Skin of body (tissue), 2 donors: ENCODE results near the gene SULT1A2. TPM values are rescaled to one million over a fixed set of nuclear protein-coding genes. Genes with fewer than 3 reads are reported as not detected.
"Not testable (repeated sequence)": the region's sequence is repeated elsewhere in the genome, so short reads cannot be mapped to it uniquely, and the experiment has no call there.

ENCODE experiments used
- DNase-seq: peaks from one replicate; lab custom pipeline; 2025; lab: John Stamatoyannopoulos, UW
- total RNA-seq: library from RNA; depleted of rRNA; stranded (reverse); fragments of >200 nt; gene quantifications from one replicate; pipeline ENCODE4 v1.2.3, GENCODE V29; 2014

Gene SULT1A2
- total RNA-seq, 1 donor from 2014 or later: 0.39 TPM

DNA sequence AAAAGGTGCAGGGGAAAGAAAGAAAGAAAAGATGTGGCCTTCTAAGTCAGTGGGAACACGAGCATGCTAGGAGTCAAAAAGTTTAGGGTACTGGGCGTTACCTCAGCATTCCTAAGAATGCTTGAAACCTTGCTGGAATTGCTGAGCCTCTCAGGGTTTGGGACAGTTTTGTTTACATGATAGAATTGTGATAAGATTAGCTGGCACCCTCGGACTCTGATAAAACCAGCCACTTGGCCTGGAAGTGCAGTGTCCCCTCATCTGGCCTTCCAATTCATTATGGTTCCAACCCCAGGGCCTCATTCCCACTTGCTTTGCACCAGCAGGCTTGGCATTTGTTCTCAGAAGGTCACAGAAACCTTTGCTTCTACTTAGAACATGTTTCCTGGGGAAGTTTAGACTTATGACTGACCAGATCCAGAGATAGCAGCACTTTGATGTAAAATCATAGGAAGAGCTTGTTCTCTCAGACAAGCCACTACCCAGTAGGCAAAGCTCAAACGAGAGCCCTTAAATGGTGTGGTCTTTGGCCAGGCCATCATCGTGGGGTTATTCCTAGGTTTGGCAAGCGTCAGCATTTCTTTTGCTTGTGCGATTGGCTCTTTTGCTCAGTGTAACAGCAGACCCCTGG, 35.2 kb downstream of the SULT1A2 start:
- no peak for DNase-seq

DNA sequence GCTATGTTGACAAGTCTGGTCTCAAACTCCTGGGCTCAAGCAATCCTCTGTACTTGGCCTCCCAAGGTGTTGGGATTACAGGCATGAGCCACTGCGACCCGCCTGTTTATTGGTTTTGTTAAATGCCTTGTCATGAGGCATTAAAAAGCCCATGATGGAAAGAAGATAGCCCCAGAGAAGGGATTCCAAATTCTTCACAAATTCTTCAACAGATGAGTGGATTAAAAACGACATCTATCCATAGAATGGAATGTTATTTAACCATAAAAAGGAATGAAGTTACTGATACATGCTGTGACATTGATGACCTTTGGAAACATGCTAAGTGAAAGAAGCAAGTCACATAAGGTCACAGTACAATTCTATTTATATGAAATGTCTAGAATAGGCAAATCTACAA, 38.4 kb downstream of the SULT1A2 start:
- DNase-seq: no peak

GRCh38 chr16:28556914-28557320, 39.9 kb downstream of the SULT1A2 start:
- DNase-seq: no peak

- no peak for DNase-seq
These were observed 41.3 kb downstream of the SULT1A2 start for GRCh38 chr16:28555561-28555960.

- no peak for DNase-seq
These were observed 42.0 kb downstream of the SULT1A2 start for GRCh38 chr16:28554634-28555423.

DNA sequence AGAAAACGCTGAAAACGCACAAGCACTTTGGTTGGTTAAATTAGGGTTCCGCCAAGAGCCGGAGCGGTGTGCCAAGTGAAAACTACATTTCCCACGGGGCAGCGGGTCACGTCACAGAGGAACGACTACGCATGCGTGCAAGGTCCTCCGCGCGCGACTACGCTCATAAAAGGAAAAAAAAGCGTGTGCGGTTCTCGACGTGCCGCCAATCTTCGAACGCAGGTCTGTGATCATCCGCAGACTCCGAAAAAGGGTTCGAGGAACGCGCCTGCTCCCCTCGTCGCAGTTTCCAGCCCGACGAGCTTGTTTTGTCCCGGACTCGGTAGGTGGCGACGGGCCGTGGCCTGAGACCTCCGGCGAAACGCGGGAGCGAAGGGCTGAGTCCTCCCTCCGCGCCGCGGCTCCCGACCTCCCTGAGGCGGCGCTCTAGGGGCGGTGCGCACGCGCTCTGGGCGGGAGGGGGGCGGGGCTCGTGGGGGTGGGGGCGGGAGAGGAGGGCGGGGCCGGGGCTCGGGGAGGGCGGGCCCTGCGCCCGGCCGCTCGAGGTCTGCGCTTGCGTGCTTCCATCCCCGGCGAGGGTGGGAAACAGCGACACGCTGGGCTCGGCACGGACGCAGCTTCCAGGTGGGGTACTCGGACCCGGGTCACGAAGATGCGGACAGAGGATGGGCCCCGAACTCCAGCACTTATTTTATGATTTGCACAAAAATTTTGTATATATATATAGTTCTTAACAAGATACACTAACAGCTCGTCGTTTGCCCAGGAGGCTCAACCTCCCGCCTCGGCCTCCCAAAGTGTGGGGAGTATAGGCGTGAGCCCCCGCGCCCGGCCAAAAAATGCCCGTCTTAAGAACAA, 42.8 kb downstream of the SULT1A2 start, which contains the start of gene SGF29:
TSS of gene SGF29 (plus strand) at position 145 of the 858 bp plus-strand sequence. CDS start 27,150 bp downstream, outside the sequence.
- DNase-seq: peak; percentile 91

GRCh38 chr16:28549301-28549899, 47.5 kb downstream of the SULT1A2 start:
- DNase-seq: no peak

DNA sequence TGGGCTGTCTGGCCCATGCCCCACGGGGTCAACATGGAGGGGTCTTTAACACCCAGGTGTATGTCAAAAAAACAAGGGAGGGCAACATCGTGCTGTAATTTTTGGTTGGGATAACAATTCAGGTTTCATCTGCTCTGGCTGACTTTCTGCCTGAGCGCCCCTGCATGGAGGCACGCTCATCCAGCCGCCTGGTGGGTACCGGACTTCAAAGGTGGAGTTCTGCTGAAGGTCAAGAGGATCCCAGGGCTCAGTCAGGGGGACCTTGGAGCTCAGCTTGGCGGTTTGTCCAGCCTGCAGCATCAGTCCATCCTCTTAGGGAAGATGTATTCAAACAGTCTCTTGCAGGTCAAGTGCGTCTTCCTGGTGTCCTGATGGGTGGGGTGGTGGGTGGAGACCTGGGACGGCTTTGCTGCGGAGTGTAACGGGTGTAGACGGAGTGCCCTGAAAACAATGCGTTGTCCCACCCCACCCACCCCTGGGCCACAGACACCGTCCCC, 48.5 kb downstream of the SULT1A2 start:
- no peak for DNase-seq

- no peak for DNase-seq
These were observed 50.2 kb downstream of the SULT1A2 start for GRCh38 chr16:28546626-28547025.

DNA sequence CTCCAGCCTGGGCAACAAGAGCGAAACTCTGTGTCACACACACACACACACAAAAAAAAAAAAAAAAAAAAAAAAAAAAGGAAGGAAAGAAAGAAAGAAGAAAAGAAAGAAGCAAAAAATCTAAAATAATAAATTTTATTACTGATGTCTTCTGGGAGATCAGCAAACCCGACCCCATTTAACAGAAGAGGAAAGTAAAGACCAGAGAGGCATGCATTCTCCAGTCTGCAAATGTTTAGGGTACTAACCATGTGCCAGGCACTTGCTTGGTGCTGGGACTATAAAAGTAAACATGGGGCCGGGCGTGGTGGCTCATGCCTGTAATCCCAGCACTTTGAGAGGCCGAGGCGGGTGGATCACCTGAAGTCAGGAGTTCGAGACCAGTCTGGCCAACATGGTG, 50.9 kb downstream of the SULT1A2 start:
- DNase-seq: not testable (repeated sequence)

GRCh38 chr16:28544998-28545397, 51.9 kb downstream of the SULT1A2 start:
- no peak for DNase-seq

GRCh38 chr16:28543072-28543471, 53.8 kb downstream of the SULT1A2 start:
- no peak for DNase-seq

GRCh38 chr16:28542646-28543045, 54.2 kb downstream of the SULT1A2 start:
- DNase-seq: no peak

Other genes starting within 250 kb of the SULT1A2 start
- gene NPIPB6, start 233.5 kb downstream of the SULT1A2 start, total RNA-seq: 1.9 TPM
- 59.1 TPM for gene EIF3CL, start 193.2 kb downstream of the SULT1A2 start, total RNA-seq
- gene NPIPB7, start 124.7 kb downstream of the SULT1A2 start, total RNA-seq: not detected
- gene CLN3, start 105.0 kb downstream of the SULT1A2 start, total RNA-seq: 14.6 TPM
- 1.7 TPM for gene APOBR, start 102.4 kb downstream of the SULT1A2 start, total RNA-seq
- gene IL27, start 90.2 kb downstream of the SULT1A2 start, total RNA-seq: not detected
- 8.4 TPM for gene NUPR1, start 58.1 kb downstream of the SULT1A2 start, total RNA-seq
- 9.4 TPM for gene SGF29, start 43.1 kb downstream of the SULT1A2 start, total RNA-seq
- gene SULT1A1, start 13.0 kb upstream of the SULT1A2 start, total RNA-seq: 12.0 TPM
- gene NPIPB8, start 41.0 kb upstream of the SULT1A2 start, total RNA-seq: 1.7 TPM
- 170 TPM for gene EIF3C, start 114.4 kb upstream of the SULT1A2 start, total RNA-seq
- gene NPIPB9, start 154.7 kb upstream of the SULT1A2 start, total RNA-seq: 6.3 TPM
- gene ATXN2L, start 225.9 kb upstream of the SULT1A2 start, total RNA-seq: 48.2 TPM
- gene TUFM, start 249.3 kb upstream of the SULT1A2 start, total RNA-seq: 51.9 TPM